Stimulated activated CD4-positive, alpha-beta T cell treated with anti-CD3 and anti-CD28 coated beads, Interleukin-1b, Interleukin-23, amount 100 ng/mL, for 48 hours (primary cell): ENCODE measurements around the gene NFATC2IP.
"Not testable (repeated sequence)": the region's sequence is repeated elsewhere in the genome, so short reads cannot be mapped to it uniquely, and the experiment has no call there.

Experiments
- DNase-seq: peaks from one replicate; pipeline ENCODE4 v3.0.0-alpha.2; 2020

Gene NFATC2IP

GRCh38 chr16:28926284-28926683 is 24.5 kb upstream of the NFATC2IP start:
- DNase-seq = not testable (repeated sequence)

GRCh38 chr16:28927815-28928214 is 22.9 kb upstream of the NFATC2IP start:
- no peak for DNase-seq

GRCh38 chr16:28930203-28930602 is 20.5 kb upstream of the NFATC2IP start:
- DNase-seq = no peak

GRCh38 chr16:28930652-28931051 is 20.1 kb upstream of the NFATC2IP start:
- DNase-seq = no peak

GRCh38 chr16:28931801-28932225 is 18.9 kb upstream of the NFATC2IP start, which contains the start of gene CD19:
TSS of gene CD19 (plus strand) at chr16:28931971. CDS start at chr16:28932001, 30 bp downstream.
- DNase-seq = no peak

GRCh38 chr16:28932339-28933141 is 18.2 kb upstream of the NFATC2IP start:
- no peak for DNase-seq

- DNase-seq = no peak
Measured at GRCh38 chr16:28933171-28933570, 17.6 kb upstream of the NFATC2IP start.

GRCh38 chr16:28935346-28935745 is 15.4 kb upstream of the NFATC2IP start:
- DNase-seq = no peak

- peak; percentile 93 for DNase-seq
Measured at GRCh38 chr16:28935924-28936783, 14.6 kb upstream of the NFATC2IP start.

GRCh38 chr16:28936784-28937155 is 14.0 kb upstream of the NFATC2IP start:
- DNase-seq = no peak

GRCh38 chr16:28937222-28937876 is 13.4 kb upstream of the NFATC2IP start:
- no peak for DNase-seq

- DNase-seq = no peak
Measured at GRCh38 chr16:28938721-28939120, 12.0 kb upstream of the NFATC2IP start.

- DNase-seq = not testable (repeated sequence)
Measured at GRCh38 chr16:28939825-28940224, 10.9 kb upstream of the NFATC2IP start.

- no peak for DNase-seq
Measured at GRCh38 chr16:28943281-28943680, 7.5 kb upstream of the NFATC2IP start.

GRCh38 chr16:28946681-28947080 is 4.1 kb upstream of the NFATC2IP start:
- no peak for DNase-seq

GRCh38 chr16:28951410-28951943 is 740 bp downstream of the NFATC2IP start:
- DNase-seq = no peak

- DNase-seq = no peak
Measured at GRCh38 chr16:28958216-28958615, 7.5 kb downstream of the NFATC2IP start.

- DNase-seq = no peak
Measured at GRCh38 chr16:28958836-28959235, 8.1 kb downstream of the NFATC2IP start.

GRCh38 chr16:28964072-28964471 is 13.3 kb downstream of the NFATC2IP start:
- no peak for DNase-seq

GRCh38 chr16:28964496-28964895 is 13.8 kb downstream of the NFATC2IP start:
- DNase-seq = no peak

- no peak for DNase-seq
Measured at GRCh38 chr16:28967156-28967555, 16.4 kb downstream of the NFATC2IP start.

- not testable (repeated sequence) for DNase-seq
Measured at GRCh38 chr16:28969696-28970095, 19.0 kb downstream of the NFATC2IP start.

GRCh38 chr16:28974007-28974436 is 23.3 kb downstream of the NFATC2IP start:
- DNase-seq = no peak
